ENCODE measurements around the gene ADAMTS14.

- TF ChIP-seq CTCF (conservative IDR thresholded peaks at IDR 0.05; ENCODE audit: low read length) (no peak), EZH2phosphoT487 (IDR thresholded peaks at IDR 0.05; ENCODE audit: borderline replicate concordance, low read depth, low read length) (no peak)
Measured at GRCh38 chr10:70752571-70752970, 80.3 kb downstream of the ADAMTS14 start.

Measured in OCI-LY7 (cell line).